ENCODE data around the gene BMPER.
"Not testable (repeated sequence)": the region's sequence is repeated elsewhere in the genome, so short reads cannot be mapped to it uniquely, and the experiment has no call there.

The BMPER gene

GRCh38 chr7:34156336-34156735 is 251.0 kb downstream of the BMPER start:
- Histone ChIP-seq H3K36me3 (ENCODE audit: control insufficient read depth, insufficient read depth, low read length) (no peaks in the 10 kb centered on the region), H3K9me3 (ENCODE audit: control insufficient read depth, low read length) (no peaks in the 10 kb centered on the region), H3K4me3 (ENCODE audit: low read length) (no peak overlapping the region), H3K4me1 (ENCODE audit: control insufficient read depth, insufficient read depth, low read length) (no peaks in the 10 kb centered on the region), H3K9ac (ENCODE audit: low read length) (no peak overlapping the region), H3K27me3 (ENCODE audit: control insufficient read depth, insufficient read depth, low read length) (no peaks in the 10 kb centered on the region)

GRCh38 chr7:34157137-34157536 is 251.8 kb downstream of the BMPER start:
- Histone ChIP-seq H3K9ac (ENCODE audit: low read length) (no peak overlapping the region), H3K4me1 (ENCODE audit: control insufficient read depth, insufficient read depth, low read length) (no peaks in the 10 kb centered on the region)

DNA sequence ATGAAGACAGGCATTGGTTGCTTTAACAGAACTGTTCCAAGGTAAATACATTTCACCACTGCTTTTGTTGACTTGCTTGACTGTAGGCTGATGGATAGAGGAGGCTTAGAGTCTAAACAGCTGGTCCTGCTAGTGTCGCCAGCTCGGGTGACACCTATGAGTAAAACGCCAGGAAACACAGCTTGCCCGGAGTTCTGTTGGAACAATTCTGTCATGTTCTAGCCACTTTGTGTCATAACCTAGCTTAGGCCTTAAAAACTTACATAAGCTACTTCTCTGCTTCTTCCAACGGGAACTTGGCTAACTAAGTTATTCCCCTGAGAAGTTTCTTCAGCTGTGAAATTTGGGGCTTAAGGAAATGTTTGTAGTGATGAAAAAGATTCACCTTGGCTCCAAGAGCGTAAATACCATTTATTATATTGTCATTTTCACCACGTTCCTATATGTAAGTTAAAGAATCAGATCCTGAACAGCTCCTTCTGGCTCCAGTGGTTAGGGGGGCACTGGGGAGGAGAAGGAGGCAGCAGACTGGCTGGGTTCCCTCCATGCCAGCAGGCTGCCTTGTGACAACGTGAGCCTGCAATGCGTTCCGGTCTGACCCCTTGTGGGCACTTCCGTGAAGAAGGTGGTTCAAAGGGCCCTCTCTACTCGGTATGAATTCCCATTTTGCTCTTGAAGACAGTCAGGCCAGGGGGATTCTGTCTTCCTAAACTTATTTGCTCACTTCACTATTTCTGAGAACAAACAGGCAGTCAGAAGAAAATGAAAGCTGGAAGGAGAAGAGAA is 253.2 kb downstream of the BMPER start:
- H3K9ac ChIP-seq (ENCODE audit: low read length) = no peak overlapping the region
- no peaks in the 10 kb centered on the region for H3K4me1 ChIP-seq (ENCODE audit: control insufficient read depth, insufficient read depth, low read length)
- H3K9me3 ChIP-seq (ENCODE audit: control insufficient read depth, low read length) = no peaks in the 10 kb centered on the region
- no peaks in the 10 kb centered on the region for H3K36me3 ChIP-seq (ENCODE audit: control insufficient read depth, insufficient read depth, low read length)
- H3K27me3 ChIP-seq (ENCODE audit: control insufficient read depth, insufficient read depth, low read length) = no peaks in the 10 kb centered on the region
- H3K4me3 ChIP-seq (ENCODE audit: low read length) = no peak overlapping the region

More at GRCh38 chr7:34157137-34157536, 251.8 kb downstream of the BMPER start:
- no peak overlapping the region for H3K4me3 ChIP-seq (ENCODE audit: low read length)
- no peaks in the 10 kb centered on the region for H3K27me3 ChIP-seq (ENCODE audit: control insufficient read depth, insufficient read depth, low read length)
- H3K36me3 ChIP-seq (ENCODE audit: control insufficient read depth, insufficient read depth, low read length) = no peaks in the 10 kb centered on the region
- no peaks in the 10 kb centered on the region for H3K9me3 ChIP-seq (ENCODE audit: control insufficient read depth, low read length)

DNA sequence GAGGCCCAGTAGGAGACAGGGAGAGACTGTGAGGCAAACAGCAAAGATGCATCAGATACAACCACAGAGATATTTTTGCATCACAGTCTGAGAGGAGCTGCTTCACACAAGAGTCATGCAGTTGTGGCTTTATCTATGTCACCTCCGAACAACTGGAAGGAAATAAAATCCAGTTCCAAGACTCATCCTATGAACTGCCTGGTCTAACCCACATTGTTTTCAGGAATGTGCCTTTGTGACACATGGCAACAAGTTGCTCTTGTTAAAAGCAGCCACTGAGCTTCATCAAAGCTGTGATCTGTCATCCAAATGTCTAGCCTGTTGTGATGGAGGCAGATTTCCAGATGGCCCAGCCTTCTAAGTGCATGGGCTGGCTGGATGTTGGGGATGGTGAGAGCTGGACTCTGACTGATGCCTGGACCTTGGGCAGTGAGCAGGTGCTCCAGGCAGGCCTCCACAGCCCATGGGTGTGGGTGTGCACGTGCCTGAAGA is 255.0 kb downstream of the BMPER start:
- Histone ChIP-seq H3K4me3 (ENCODE audit: low read length) (no peak overlapping the region), H3K9ac (ENCODE audit: low read length) (no peak overlapping the region), H3K4me1 (ENCODE audit: control insufficient read depth, insufficient read depth, low read length) (no peaks in the 10 kb centered on the region), H3K27me3 (ENCODE audit: control insufficient read depth, insufficient read depth, low read length) (no peaks in the 10 kb centered on the region), H3K9me3 (ENCODE audit: control insufficient read depth, low read length) (no peaks in the 10 kb centered on the region), H3K36me3 (ENCODE audit: control insufficient read depth, insufficient read depth, low read length) (no peaks in the 10 kb centered on the region)

DNA sequence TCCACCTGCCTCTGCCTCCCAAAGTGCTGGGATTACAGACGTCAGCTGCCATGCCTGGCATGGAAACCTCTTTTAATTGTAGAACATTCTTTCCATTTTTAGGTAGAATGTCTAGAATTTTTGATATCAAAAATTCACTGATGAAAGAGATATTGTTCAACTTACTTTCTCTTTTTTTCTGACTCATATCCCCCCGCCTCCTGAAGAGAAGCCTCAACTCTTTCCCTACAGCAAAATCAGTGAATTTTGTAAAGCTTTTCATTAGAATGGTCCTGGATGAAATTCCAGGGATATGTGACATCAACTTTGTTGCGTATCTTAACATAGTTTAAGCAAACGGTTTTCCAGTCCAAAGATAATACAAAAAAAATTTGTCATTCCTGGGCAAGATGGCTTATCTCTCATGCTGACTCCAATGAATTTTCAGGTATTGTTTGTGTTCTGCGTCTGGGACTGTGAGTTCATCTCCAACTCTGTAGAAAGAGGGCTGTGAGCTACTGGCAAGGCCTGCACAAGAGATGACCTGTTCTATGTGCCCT is 256.8 kb downstream of the BMPER start:
- Histone ChIP-seq H3K9ac (ENCODE audit: low read length) (no peak overlapping the region), H3K9me3 (ENCODE audit: control insufficient read depth, low read length) (no peaks in the 10 kb centered on the region), H3K4me1 (ENCODE audit: control insufficient read depth, insufficient read depth, low read length) (no peaks in the 10 kb centered on the region), H3K27me3 (ENCODE audit: control insufficient read depth, insufficient read depth, low read length) (no peaks in the 10 kb centered on the region), H3K36me3 (ENCODE audit: control insufficient read depth, insufficient read depth, low read length) (no peaks in the 10 kb centered on the region), H3K4me3 (ENCODE audit: low read length) (no peak overlapping the region)

DNA sequence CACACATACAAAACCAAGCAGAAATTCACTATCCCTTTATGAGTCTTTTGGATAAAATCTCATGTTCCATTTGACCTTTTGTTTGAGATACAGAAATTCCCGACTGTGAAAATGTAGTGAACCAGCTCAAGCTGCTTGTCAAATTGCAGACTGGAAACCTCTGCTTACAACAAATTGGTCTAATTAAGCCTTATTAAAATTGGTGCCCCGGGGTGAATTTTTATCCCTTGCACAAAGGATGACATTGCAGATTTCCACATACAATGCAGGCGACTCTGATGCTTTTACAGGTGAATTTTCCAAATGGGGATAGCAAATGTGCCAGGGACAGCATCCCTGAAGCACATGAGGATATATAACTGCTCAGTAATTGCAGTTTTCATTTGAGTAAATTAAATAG is 257.3 kb downstream of the BMPER start:
- no peak overlapping the region for H3K4me3 ChIP-seq (ENCODE audit: low read length)
- no peaks in the 10 kb centered on the region for H3K4me1 ChIP-seq (ENCODE audit: control insufficient read depth, insufficient read depth, low read length)
- H3K9ac ChIP-seq (ENCODE audit: low read length) = no peak overlapping the region
- H3K36me3 ChIP-seq (ENCODE audit: control insufficient read depth, insufficient read depth, low read length) = no peaks in the 10 kb centered on the region
- no peaks in the 10 kb centered on the region for H3K9me3 ChIP-seq (ENCODE audit: control insufficient read depth, low read length)
- H3K27me3 ChIP-seq (ENCODE audit: control insufficient read depth, insufficient read depth, low read length) = no peaks in the 10 kb centered on the region

GRCh38 chr7:34163956-34164355 is 258.6 kb downstream of the BMPER start:
- H3K9ac ChIP-seq (ENCODE audit: low read length) = no peak overlapping the region
- H3K9me3 ChIP-seq (ENCODE audit: control insufficient read depth, low read length) = no peaks in the 10 kb centered on the region
- H3K27me3 ChIP-seq (ENCODE audit: control insufficient read depth, insufficient read depth, low read length) = no peaks in the 10 kb centered on the region
- H3K36me3 ChIP-seq (ENCODE audit: control insufficient read depth, insufficient read depth, low read length) = no peaks in the 10 kb centered on the region
- H3K4me1 ChIP-seq (ENCODE audit: control insufficient read depth, insufficient read depth, low read length) = no peaks in the 10 kb centered on the region
- no peak overlapping the region for H3K4me3 ChIP-seq (ENCODE audit: low read length)

- Histone ChIP-seq H3K9me3 (ENCODE audit: control insufficient read depth, low read length) (no peaks in the 10 kb centered on the region), H3K4me3 (ENCODE audit: low read length) (no peak overlapping the region), H3K9ac (ENCODE audit: low read length) (no peak overlapping the region), H3K27me3 (ENCODE audit: control insufficient read depth, insufficient read depth, low read length) (no peaks in the 10 kb centered on the region), H3K4me1 (ENCODE audit: control insufficient read depth, insufficient read depth, low read length) (no peaks in the 10 kb centered on the region), H3K36me3 (ENCODE audit: control insufficient read depth, insufficient read depth, low read length) (no peaks in the 10 kb centered on the region)
These were observed 260.1 kb downstream of the BMPER start for GRCh38 chr7:34165466-34165865.

- Histone ChIP-seq H3K36me3 (ENCODE audit: control insufficient read depth, insufficient read depth, low read length) (no peaks in the 10 kb centered on the region), H3K27me3 (ENCODE audit: control insufficient read depth, insufficient read depth, low read length) (no peaks in the 10 kb centered on the region), H3K9me3 (ENCODE audit: control insufficient read depth, low read length) (no peaks in the 10 kb centered on the region), H3K4me1 (ENCODE audit: control insufficient read depth, insufficient read depth, low read length) (no peaks in the 10 kb centered on the region), H3K4me3 (ENCODE audit: low read length) (no peak overlapping the region), H3K9ac (ENCODE audit: low read length) (no peak overlapping the region)
These were observed 260.7 kb downstream of the BMPER start for GRCh38 chr7:34165927-34166550.

DNA sequence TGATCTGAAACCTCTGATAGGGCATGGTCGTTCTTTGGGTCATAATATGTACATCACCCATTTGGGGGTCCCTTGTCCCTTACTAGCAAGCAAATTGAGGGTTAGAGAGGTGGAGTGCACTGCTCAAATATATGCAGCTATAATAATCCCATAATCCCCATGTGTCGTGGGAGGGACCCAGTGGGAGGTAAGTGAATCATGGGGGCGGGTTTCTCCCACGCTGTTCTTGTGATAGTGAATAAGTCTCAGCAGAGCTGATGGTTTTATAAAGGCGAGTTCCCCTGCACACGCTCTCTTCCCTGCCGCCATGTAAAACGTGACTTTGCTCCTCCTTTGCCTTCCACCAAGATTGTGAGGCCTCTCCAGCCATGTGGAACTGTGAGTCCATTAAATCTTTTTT is 262.7 kb downstream of the BMPER start:
- H3K9me3 ChIP-seq (ENCODE audit: control insufficient read depth, low read length) = no peaks in the 10 kb centered on the region
- no peaks in the 10 kb centered on the region for H3K36me3 ChIP-seq (ENCODE audit: control insufficient read depth, insufficient read depth, low read length)
- no peaks in the 10 kb centered on the region for H3K4me1 ChIP-seq (ENCODE audit: control insufficient read depth, insufficient read depth, low read length)
- no peak overlapping the region for H3K4me3 ChIP-seq (ENCODE audit: low read length)
- H3K9ac ChIP-seq (ENCODE audit: low read length) = no peak overlapping the region
- no peaks in the 10 kb centered on the region for H3K27me3 ChIP-seq (ENCODE audit: control insufficient read depth, insufficient read depth, low read length)

DNA sequence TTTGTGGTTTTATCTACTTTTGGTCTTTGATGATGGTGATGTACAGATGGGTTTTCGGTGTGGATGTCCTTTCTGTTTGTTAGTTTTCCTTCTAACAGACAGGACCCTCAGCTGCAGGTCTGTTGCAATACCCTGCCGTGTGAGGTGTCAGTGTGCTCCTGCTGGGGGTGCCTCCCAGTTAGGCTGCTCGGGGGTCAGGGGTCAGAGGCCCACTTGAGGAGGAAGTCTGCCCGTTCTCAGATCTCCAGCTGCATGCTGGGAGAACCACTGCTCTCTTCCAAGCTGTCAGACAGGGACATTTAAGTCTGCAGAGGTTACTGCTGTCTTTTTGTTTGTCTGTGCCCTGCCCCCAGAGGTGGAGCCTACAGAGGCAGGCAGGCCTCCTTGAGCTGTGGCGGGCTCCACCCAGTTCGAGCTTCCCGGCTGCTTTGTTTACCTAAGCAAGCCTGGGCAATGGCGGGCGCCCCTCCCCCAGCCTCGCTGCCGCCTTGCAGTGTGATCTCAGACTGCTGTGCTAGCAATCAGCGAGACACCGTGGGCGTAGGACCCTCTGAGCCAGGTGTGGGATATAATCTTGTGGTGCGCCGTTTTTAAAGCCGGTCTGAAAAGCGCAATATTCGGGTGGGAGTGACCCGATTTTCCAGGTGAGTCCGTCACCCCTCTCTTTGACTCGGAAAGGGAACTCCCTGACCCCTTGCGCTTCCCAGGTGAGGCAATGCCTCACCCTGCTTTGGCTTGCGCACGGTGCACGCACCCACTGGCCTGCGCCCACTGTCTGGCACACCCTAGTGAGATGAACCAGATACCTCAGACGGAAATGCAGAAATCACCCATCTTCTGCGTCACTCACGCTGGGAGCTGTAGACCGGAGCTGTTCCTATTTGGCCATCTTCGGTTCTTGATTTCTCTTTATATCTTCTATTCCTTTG is 269.6 kb downstream of the BMPER start:
- not testable (repeated sequence) for H3K36me3 ChIP-seq (ENCODE audit: control insufficient read depth, insufficient read depth, low read length); H3K9me3 ChIP-seq (ENCODE audit: control insufficient read depth, low read length); H3K4me1 ChIP-seq (ENCODE audit: control insufficient read depth, insufficient read depth, low read length); H3K9ac ChIP-seq (ENCODE audit: low read length); H3K27me3 ChIP-seq (ENCODE audit: control insufficient read depth, insufficient read depth, low read length); H3K4me3 ChIP-seq (ENCODE audit: low read length)
